Upper lobe of right lung (tissue), 1 donor: ENCODE results near the gene FAM13B. TPM values are rescaled to one million over a fixed set of nuclear protein-coding genes. Genes with fewer than 3 reads are reported as not detected.

Experiments
- ATAC-seq: fragments of 200-7000 bp; cut with Tn5 transposase; one replicate; pipeline ENCODE4 v1.9.1; 2020; ENCODE audit warnings: mild to moderate bottlenecking, moderate library complexity
- DNase-seq: peaks from one replicate; pipeline ENCODE4 v3.0.0-alpha.2; 2020
- H3K27ac ChIP-seq: fragments of 200-600 bp; one replicate; pipeline ENCODE4 v1.8.0; 2022
- H3K27me3 ChIP-seq: fragments of 200-600 bp; one replicate; pipeline ENCODE4 v1.8.0; 2022; ENCODE audit warnings: mild to moderate bottlenecking
- H3K36me3 ChIP-seq: fragments of 200-600 bp; one replicate; pipeline ENCODE4 v1.8.0; 2022
- H3K4me1 ChIP-seq: fragments of 200-600 bp; one replicate; pipeline ENCODE4 v1.8.0; 2022
- H3K4me3 ChIP-seq: fragments of 200-600 bp; one replicate; pipeline ENCODE4 v1.8.0; 2022; ENCODE audit warnings: mild to moderate bottlenecking
- H3K9me3 ChIP-seq: fragments of 200-600 bp; one replicate; pipeline ENCODE4 v1.8.0; 2022
- CTCF ChIP-seq: fragments of 200-600 bp; IDR thresholded peaks from one replicate; pipeline ENCODE4 v1.8.0; 2022; ENCODE audit warnings: antibody characterized with exemption
- intact Hi-C: fragments of 100-400 bp; cut with DNase I; formaldehyde crosslinking; loops from one replicate; pipeline ENCODE4 v1.11.0; 2022
- total RNA-seq: library from RNA; stranded (reverse); fragmentation: NEBNext Ultra II Directional; extraction: Animal tissue kit (Norgen Biotek cat#: 25700); gene quantifications from one replicate; pipeline ENCODE4 v1.2.1, GENCODE V29; 2021
- donor health status: DM: no; HTN: yes; CAD: no; lungs with severe emphysema.

Gene FAM13B
- total RNA-seq, 1 donor from 2014 or later = 42.4 TPM

GRCh38 chr5:138025285-138025684 lies 7.6 kb downstream of the FAM13B start:
- Histone ChIP-seq H3K36me3 (peaks cover 5% of the 10 kb centered on the region), H3K27ac (no peak overlapping the region), H3K4me1 (peaks cover 39% of the 10 kb centered on the region), H3K27me3 (no peaks in the 10 kb centered on the region), H3K9me3 (no peaks in the 10 kb centered on the region), H3K4me3 (no peak overlapping the region)
- TF ChIP-seq CTCF = no peak
- intact Hi-C loops = no loop called here
- ATAC-seq (no peak), DNase-seq (no peak)

GRCh38 chr5:138024117-138024516 lies 8.8 kb downstream of the FAM13B start:
- no peak overlapping the region for H3K4me3 ChIP-seq
- H3K27me3 ChIP-seq = no peaks in the 10 kb centered on the region
- DNase-seq (no peak), ATAC-seq (no peak)
- TF ChIP-seq CTCF = no peak
- no peak overlapping the region for H3K27ac ChIP-seq
- intact Hi-C loops = no loop called here
- peaks cover 27% of the 10 kb centered on the region for H3K4me1 ChIP-seq
- no peaks in the 10 kb centered on the region for H3K9me3 ChIP-seq
- H3K36me3 ChIP-seq = peaks cover 13% of the 10 kb centered on the region

- ATAC-seq (no peak), DNase-seq (no peak)
- H3K27ac ChIP-seq = no peak overlapping the region
- TF ChIP-seq CTCF = no peak
- peaks cover 16% of the 10 kb centered on the region for H3K4me1 ChIP-seq
- H3K9me3 ChIP-seq = no peaks in the 10 kb centered on the region
- H3K36me3 ChIP-seq = peaks cover 25% of the 10 kb centered on the region
- no peak overlapping the region for H3K4me3 ChIP-seq
- no peaks in the 10 kb centered on the region for H3K27me3 ChIP-seq
- intact Hi-C loops = no loop called here
Observed at GRCh38 chr5:138022912-138023311, 10.0 kb downstream of the FAM13B start.

GRCh38 chr5:138021771-138022170 lies 11.1 kb downstream of the FAM13B start:
- TF ChIP-seq CTCF = no peak
- ATAC-seq (no peak), DNase-seq (no peak)
- Histone ChIP-seq H3K4me1 (peaks cover 9% of the 10 kb centered on the region), H3K27me3 (no peaks in the 10 kb centered on the region), H3K9me3 (no peaks in the 10 kb centered on the region), H3K4me3 (no peak overlapping the region), H3K36me3 (peaks cover 32% of the 10 kb centered on the region), H3K27ac (no peak overlapping the region)
- intact Hi-C loops = no loop called here

- Histone ChIP-seq H3K27ac (no peak overlapping the region), H3K4me1 (peaks cover 4% of the 10 kb centered on the region), H3K9me3 (no peaks in the 10 kb centered on the region), H3K27me3 (no peaks in the 10 kb centered on the region), H3K36me3 (peaks cover 48% of the 10 kb centered on the region), H3K4me3 (no peak overlapping the region)
- intact Hi-C loops = no loop called here
- no peak for TF ChIP-seq CTCF
- ATAC-seq (no peak), DNase-seq (no peak)
Observed at GRCh38 chr5:138018849-138019248, 14.0 kb downstream of the FAM13B start.

GRCh38 chr5:138015916-138016315 lies 17.0 kb downstream of the FAM13B start:
- Histone ChIP-seq H3K9me3 (no peaks in the 10 kb centered on the region), H3K27me3 (no peaks in the 10 kb centered on the region), H3K36me3 (peaks cover 58% of the 10 kb centered on the region), H3K4me3 (no peak overlapping the region), H3K27ac (no peak overlapping the region), H3K4me1 (no peaks in the 10 kb centered on the region)
- no peak for TF ChIP-seq CTCF
- no peak for ATAC-seq
- DNase-seq = no peak
- intact Hi-C loops = no loop called here
